ENCODE data around the gene FOXA2. TPM values are rescaled to one million over a fixed set of nuclear protein-coding genes. Genes with fewer than 3 reads are reported as not detected.

Gene FOXA2
- total and polyA plus RNA-seq, 9 of the 15 experiments (the other 6 are each of a cell fraction or from before 2014, with no cell fraction given): 0.10 to 1.0 (median 0.25) TPM

DNA sequence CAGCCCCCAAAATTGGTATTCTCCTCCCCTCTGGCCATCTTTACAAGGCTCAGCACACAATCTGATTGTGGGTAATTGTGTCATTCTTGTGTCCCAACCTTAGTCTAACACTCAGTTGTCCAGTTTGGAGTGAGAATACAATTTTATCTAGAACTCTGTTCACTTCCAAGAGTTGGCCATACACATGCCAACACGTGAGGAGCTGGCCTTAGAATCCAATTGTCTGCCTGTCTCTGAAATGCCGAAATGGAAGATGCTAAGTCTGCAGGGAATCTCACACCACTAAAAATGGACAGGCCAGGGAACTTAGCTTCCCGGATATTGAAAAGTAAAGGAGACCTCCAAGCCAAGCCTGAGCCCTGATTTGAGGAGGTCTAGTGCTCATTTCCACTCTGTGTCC, 12.3 kb downstream of the FOXA2 start:
- Histone ChIP-seq H3K36me3 (ENCODE audit: control insufficient read depth, insufficient read depth, low read length) (no peaks in the 10 kb centered on the region), H3K9ac (ENCODE audit: insufficient read depth in 1 of 2, low read depth in 2 of 2, low read length in 2 of 2) (no peak overlapping the region), H3K27me3 (ENCODE audit: control insufficient read depth in 2 of 2, insufficient read depth in 2 of 2, low read length in 2 of 2) (no peaks in the 10 kb centered on the region; a peak in 1 of 5 replicates), H3K79me2 (ENCODE audit: control insufficient read depth, insufficient read depth, low read length) (no peaks in the 10 kb centered on the region), H3K4me3 (no peak overlapping the region), H4K20me1 (replicated peaks; ENCODE audit: control insufficient read depth, insufficient read depth, low read length) (no peaks in the 10 kb centered on the region), H3K27ac (ENCODE audit: extremely low read depth, low read depth, low read length) (no peak overlapping the region), H3K9me3 (replicated peaks; ENCODE audit: control insufficient read depth, insufficient read depth, low read depth, low read length) (no peaks in the 10 kb centered on the region), H3K9me1 (ENCODE audit: control insufficient read depth, insufficient read depth, low read length) (no peaks in the 10 kb centered on the region), H3K4me1 (replicated peaks in 1 of 2; ENCODE audit: control insufficient read depth in 2 of 2, insufficient read depth in 2 of 2, low read length in 2 of 2) (peaks cover 3 to 12% of the 10 kb centered on the region in 2 experiments; a peak in 4 of 5 replicates), H2AFZ (ENCODE audit: low read depth, low read length) (no peak overlapping the region), H3K4me2 (ENCODE audit: insufficient read depth, low read length) (no peak overlapping the region)
- POLR2A ChIA-PET: interaction anchor here (0.5 kb wide), 1 partner anchor 136 kb away, joined by 3 read pairs; no protein-coding TSS in a partner anchor
- CTCF ChIA-PET (ENCODE audit: low intra/inter-chr PET ratio): no interaction called here
- intact Hi-C loops (cut with micrococcal nuclease) (no loop called here), in situ Hi-C loops (cut with MboI) (no loop called here)
- WGBS (ENCODE audit: insufficient coverage, low coverage, missing lambda C conversion rate): 26% methylated on average over 3 of the region's 3 CpGs
- FAIRE-seq: no peak
- no peak for TF ChIP-seq ZKSCAN3 (CRISPR knock-in tag; IDR thresholded peaks at IDR 0.05)
- no peak for TF ChIP-seq MCM7 (IDR thresholded peaks at IDR 0.05)
- no peak for TF ChIP-seq SRSF9 (IDR thresholded peaks at IDR 0.05; ENCODE audit: borderline replicate concordance, low read depth, low read length)
- TF ChIP-seq DPF2 (IDR thresholded peaks at IDR 0.05): no peak
- no peak for TF ChIP-seq MEF2D (tag; conservative IDR thresholded peaks at IDR 0.05; ENCODE audit: low read depth)
- DNase-seq (ENCODE audit: extremely low read depth in 1 of 4, low spot score in 3 of 4): no peak
- BruUV-seq (replicated peaks): no TSS peak
- no peak for ATAC-seq

DNA sequence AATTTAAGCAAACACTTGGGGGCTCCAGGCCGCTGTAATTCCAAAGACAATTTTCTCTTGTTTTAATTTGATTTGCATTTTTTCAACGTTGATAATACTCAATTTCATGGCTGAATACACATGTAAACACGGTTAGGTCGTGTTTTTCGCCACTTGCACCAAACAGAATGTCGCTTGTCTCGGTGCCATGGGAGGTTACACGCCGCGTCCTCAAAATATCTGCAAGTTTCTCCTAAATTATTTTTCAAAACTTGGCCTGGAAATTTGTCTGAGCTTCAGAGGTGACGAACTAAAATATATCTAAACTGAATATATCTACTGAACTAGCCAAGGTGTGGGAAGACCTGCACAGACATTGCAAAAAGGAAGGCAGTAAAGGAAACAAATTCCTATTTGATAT, 15.0 kb downstream of the FOXA2 start:
- POLR2A ChIA-PET: no interaction called here
- no peaks in the 10 kb centered on the region for H3K79me2 ChIP-seq (ENCODE audit: control insufficient read depth, insufficient read depth, low read length)
- DNase-seq (ENCODE audit: extremely low read depth in 1 of 4, low spot score in 3 of 4): no peak
- H3K4me1 ChIP-seq (replicated peaks in 1 of 2; ENCODE audit: control insufficient read depth in 2 of 2, insufficient read depth in 2 of 2, low read length in 2 of 2): peaks cover 6 to 12% of the 10 kb centered on the region in 2 experiments; a peak in 4 of 5 replicates
- BruUV-seq (replicated peaks): no TSS peak
- H3K9ac ChIP-seq (ENCODE audit: insufficient read depth in 1 of 2, low read depth in 2 of 2, low read length in 2 of 2): no peak overlapping the region
- no peak overlapping the region for H3K4me3 ChIP-seq
- H3K4me2 ChIP-seq (ENCODE audit: insufficient read depth, low read length): no peak overlapping the region
- no peaks in the 10 kb centered on the region for H3K36me3 ChIP-seq (ENCODE audit: control insufficient read depth, insufficient read depth, low read length)
- no peaks in the 10 kb centered on the region for H4K20me1 ChIP-seq (replicated peaks; ENCODE audit: control insufficient read depth, insufficient read depth, low read length)
- no peak overlapping the region for H3K27ac ChIP-seq (ENCODE audit: extremely low read depth, low read depth, low read length)
- no peak overlapping the region for H2AFZ ChIP-seq (ENCODE audit: low read depth, low read length)
- 44% methylated on average over 11 of the region's 11 CpGs for WGBS (ENCODE audit: insufficient coverage, low coverage, missing lambda C conversion rate)
- no peaks in the 10 kb centered on the region for H3K9me1 ChIP-seq (ENCODE audit: control insufficient read depth, insufficient read depth, low read length)
- in situ Hi-C loops (cut with MboI) (no loop called here), intact Hi-C loops (cut with micrococcal nuclease) (no loop called here)
- CTCF ChIA-PET (ENCODE audit: low intra/inter-chr PET ratio): no interaction called here
- H3K27me3 ChIP-seq (ENCODE audit: control insufficient read depth in 2 of 2, insufficient read depth in 2 of 2, low read length in 2 of 2): no peaks in the 10 kb centered on the region; a peak in 1 of 5 replicates
- H3K9me3 ChIP-seq (replicated peaks; ENCODE audit: control insufficient read depth, insufficient read depth, low read depth, low read length): no peaks in the 10 kb centered on the region
- no peak for FAIRE-seq
- no peak for ATAC-seq
- TF ChIP-seq ZC3H4 (CRISPR knock-in tag; IDR thresholded peaks at IDR 0.05; ENCODE audit: borderline replicate concordance) (no peak), NONO (IDR thresholded peaks at IDR 0.05; ENCODE audit: low read depth in 2 of 2, low read length in 1 of 2) (no peak), YBX1 (IDR thresholded peaks at IDR 0.05) (no peak), NELFE (IDR thresholded peaks at IDR 0.05; ENCODE audit: insufficient read depth, insufficient read length) (no peak), RHOXF2B (CRISPR knock-in tag; conservative IDR thresholded peaks at IDR 0.05) (no peak), MCM7 (IDR thresholded peaks at IDR 0.05) (no peak)
- TF ChIP-seq, protein P1, sequence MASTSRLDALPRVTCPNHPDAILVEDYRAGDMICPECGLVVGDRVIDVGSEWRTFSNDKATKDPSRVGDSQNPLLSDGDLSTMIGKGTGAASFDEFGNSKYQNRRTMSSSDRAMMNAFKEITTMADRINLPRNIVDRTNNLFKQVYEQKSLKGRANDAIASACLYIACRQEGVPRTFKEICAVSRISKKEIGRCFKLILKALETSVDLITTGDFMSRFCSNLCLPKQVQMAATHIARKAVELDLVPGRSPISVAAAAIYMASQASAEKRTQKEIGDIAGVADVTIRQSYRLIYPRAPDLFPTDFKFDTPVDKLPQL (IDR thresholded peaks at IDR 0.05; ENCODE audit: extremely low read depth, insufficient read length): no peak
- TF ChIP-seq, protein P2, sequence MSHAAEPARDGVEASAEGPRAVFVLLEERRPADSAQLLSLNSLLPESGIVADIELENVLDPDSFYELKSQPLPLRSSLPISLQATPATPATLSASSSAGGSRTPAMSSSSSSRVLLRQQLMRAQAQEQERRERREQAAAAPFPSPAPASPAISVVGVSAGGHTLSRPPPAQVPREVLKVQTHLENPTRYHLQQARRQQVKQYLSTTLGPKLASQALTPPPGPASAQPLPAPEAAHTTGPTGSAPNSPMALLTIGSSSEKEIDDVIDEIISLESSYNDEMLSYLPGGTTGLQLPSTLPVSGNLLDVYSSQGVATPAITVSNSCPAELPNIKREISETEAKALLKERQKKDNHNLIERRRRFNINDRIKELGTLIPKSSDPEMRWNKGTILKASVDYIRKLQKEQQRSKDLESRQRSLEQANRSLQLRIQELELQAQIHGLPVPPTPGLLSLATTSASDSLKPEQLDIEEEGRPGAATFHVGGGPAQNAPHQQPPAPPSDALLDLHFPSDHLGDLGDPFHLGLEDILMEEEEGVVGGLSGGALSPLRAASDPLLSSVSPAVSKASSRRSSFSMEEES (CRISPR knock-in tag; IDR thresholded peaks at IDR 0.05): no peak

All from K562 (cell line).